K562 (cell line): ENCODE measurements around the gene CLCNKA. TPM values are rescaled to one million over a fixed set of nuclear protein-coding genes. Genes with fewer than 3 reads are reported as not detected.

Experiments
- ATAC-seq: fragments of 200-7000 bp; cut with Tn5 transposase; 3 replicates; pipeline ENCODE4 v1.9.1; 2020; ENCODE audit warnings: moderate library complexity
- BruUV-seq: library from RNA; stranded (reverse); fragments of 400-500 nt; replicated peaks from 2 replicates; lab custom pipeline; 2021; lab: Mats Ljungman, UMichigan
- CTCF ChIA-PET: fragments of 300-600 bp; formaldehyde crosslinking; extraction: SDS; loops from one replicate; lab custom pipeline; 2021; ENCODE audit warnings: low intra/inter-chr PET ratio; lab: Yijun Ruan, JAX
- POLR2A ChIA-PET: fragments of 300-600, 350-650 bp; sonication (Branson Sonifier 250); formaldehyde crosslinking; extraction: SDS; loops from one replicate; lab custom pipeline; 2021; ENCODE audit warnings: antibody characterized with exemption, inconsistent platforms; lab: Yijun Ruan, JAX
- DNase-seq, 4 experiments: peaks; one replicate each; pipeline versions ENCODE4 v3.0.0 to v3.0.0-alpha.2; 2011 to 2018; ENCODE audit warnings: low spot score in 3 of 4, mixed read lengths in 3 of 4; ENCODE audit errors: extremely low read depth in 1 of 4
- FAIRE-seq: peaks from 2 replicates; lab custom pipeline; 2011; peaks lifted over from hg19 to GRCh38; lab: Jason Lieb, UNC
- H2AFZ ChIP-seq: 2 replicates; pipeline ENCODE4 v1.6.0; 2011; ENCODE audit warnings: low read depth, low read length, control low read depth, inconsistent platforms
- H3K27ac ChIP-seq: fragments of 200-600 bp; 3 replicates; pipeline ENCODE4 v1.8.0; 2011; ENCODE audit warnings: low read depth, mild to moderate bottlenecking, control low read depth, inconsistent platforms, low read length, moderate library complexity, mixed read lengths; ENCODE audit errors: extremely low read depth
- H3K27me3 ChIP-seq, 2 experiments: fragments of 300-600 bp in 1 of 2; 2 replicates in 1 of 2; 3 replicates in 1 of 2; pipeline versions ENCODE4 v1.6.0 to v1.8.0; 2011; ENCODE audit warnings: inconsistent platforms in 2 of 2, low read length in 2 of 2, mild to moderate bottlenecking in 1 of 2, mixed read lengths in 1 of 2, moderate library complexity in 1 of 2; ENCODE audit not compliant: control insufficient read depth in 2 of 2, insufficient read depth in 2 of 2
- H3K36me3 ChIP-seq: fragments of 300-600 bp; 3 replicates; pipeline ENCODE4 v1.8.0; 2011; ENCODE audit warnings: mild to moderate bottlenecking, low read length, inconsistent platforms; ENCODE audit not compliant: control insufficient read depth, insufficient read depth
- H3K4me1 ChIP-seq, 2 experiments: fragments of 200-600 bp in 1 of 2; replicated peaks in 1 of 2; 2 replicates in 1 of 2; 3 replicates in 1 of 2; pipeline versions ENCODE4 v1.5.1 to v1.8.0; 2011; ENCODE audit warnings: inconsistent platforms in 2 of 2, low read length in 2 of 2, mild to moderate bottlenecking in 1 of 2, mixed read lengths in 1 of 2, moderate library complexity in 1 of 2; ENCODE audit not compliant: control insufficient read depth in 2 of 2, insufficient read depth in 2 of 2
- H3K4me2 ChIP-seq: 2 replicates; pipeline ENCODE4 v1.6.1; 2011; ENCODE audit warnings: low read length, control low read depth, inconsistent platforms, mixed read lengths; ENCODE audit not compliant: insufficient read depth
- H3K4me3 ChIP-seq: fragments of 200-600 bp; sonication (generic), shearing (Covaris generic); 2 replicates; pipeline ENCODE4 v1.5.1; 2016; ENCODE audit warnings: control low read depth, inconsistent platforms
- H3K79me2 ChIP-seq: fragments of 200-600 bp; 3 replicates; pipeline ENCODE4 v1.8.0; 2011; ENCODE audit warnings: low read length, inconsistent platforms; ENCODE audit not compliant: control insufficient read depth, insufficient read depth
- H3K9ac ChIP-seq, 2 experiments: 2 replicates each; pipeline versions ENCODE4 v1.6.0 to v1.6.1; 2011; ENCODE audit warnings: low read depth in 2 of 2, low read length in 2 of 2, control low read depth in 1 of 2, inconsistent platforms in 1 of 2, mild to moderate bottlenecking in 1 of 2, mixed read lengths in 1 of 2; ENCODE audit not compliant: insufficient read depth in 1 of 2
- H3K9me1 ChIP-seq: one replicate; pipeline ENCODE4 v1.6.0; 2011; ENCODE audit warnings: inconsistent platforms, mild to moderate bottlenecking, low read length, moderate library complexity; ENCODE audit not compliant: control insufficient read depth, insufficient read depth
- H3K9me3 ChIP-seq: replicated peaks from 2 replicates; pipeline ENCODE4 v1.5.1; 2011; ENCODE audit warnings: low read depth, low read length, inconsistent platforms; ENCODE audit not compliant: control insufficient read depth, insufficient read depth
- H4K20me1 ChIP-seq: replicated peaks from 2 replicates; pipeline ENCODE4 v1.6.1; 2011; ENCODE audit warnings: low read length, inconsistent platforms, mixed read lengths; ENCODE audit not compliant: control insufficient read depth, insufficient read depth
- ARID1B ChIP-seq: fragments of 450-650 bp; IDR thresholded peaks from 2 replicates; pipeline ENCODE4 v1.6.1; 2016; ENCODE audit warnings: antibody characterized with exemption, mild to moderate bottlenecking, inconsistent platforms
- HMGN3 ChIP-seq: IDR thresholded peaks from 2 replicates; pipeline ENCODE4 v1.6.1; 2011; ENCODE audit warnings: borderline replicate concordance, low read depth, mild to moderate bottlenecking, mixed read lengths, low read length; ENCODE audit not compliant: insufficient read length; ENCODE audit errors: extremely low read depth
- KLF16 ChIP-seq: IDR thresholded peaks from 2 replicates; pipeline ENCODE4 v1.6.1; 2016; ENCODE audit warnings: antibody characterized with exemption
- MAFG ChIP-seq: fragments of 450-650 bp; conservative IDR thresholded peaks from 2 replicates; pipeline ENCODE4 v1.6.1; 2016; ENCODE audit warnings: missing genetic modification characterization, missing compliant biosample characterization
- NFYB ChIP-seq: IDR thresholded peaks from 2 replicates; pipeline ENCODE4 v1.6.1; 2011; ENCODE audit warnings: mild to moderate bottlenecking, moderate library complexity; ENCODE audit not compliant: insufficient read length; ENCODE audit errors: extremely low read depth
- POLR2B ChIP-seq: fragments of 450-650 bp; IDR thresholded peaks from 2 replicates; pipeline ENCODE4 v1.6.1; 2018; ENCODE audit warnings: low read depth; ENCODE audit not compliant: partially characterized antibody
- PTRF ChIP-seq: fragments of 450-650 bp; IDR thresholded peaks from 2 replicates; pipeline ENCODE4 v1.6.1; 2016; ENCODE audit warnings: mild to moderate bottlenecking, missing genetic modification characterization, missing compliant biosample characterization
- RAD21 ChIP-seq, 2 experiments: fragments of 250-450 bp in 1 of 2; fragments of 450-650 bp in 1 of 2; sonication (Bioruptor Pico) in 1 of 2; formaldehyde crosslinking in 1 of 2; IDR thresholded peaks in 1 of 2; conservative IDR thresholded peaks in 1 of 2; 2 replicates each; pipeline versions ENCODE4 v1.4.0 to v1.8.0; 2020 to 2022; ENCODE audit warnings: mild to moderate bottlenecking in 2 of 2, moderate library complexity in 1 of 2
- RB1 ChIP-seq: fragments of 450-650 bp; IDR thresholded peaks from 2 replicates; pipeline ENCODE4 v1.6.1; 2017; ENCODE audit warnings: low read depth, mild to moderate bottlenecking
- TSC22D4 ChIP-seq: fragments of 450-650 bp; IDR thresholded peaks from 2 replicates; pipeline ENCODE4 v1.6.1; 2016; ENCODE audit warnings: missing genetic modification characterization, missing biosample characterization, control low read depth
- ZFX ChIP-seq: sonication (generic); formaldehyde crosslinking; IDR thresholded peaks from 2 replicates; pipeline ENCODE4 v1.8.0; 2022; ENCODE audit warnings: mild to moderate bottlenecking, missing genetic modification reagents, moderate library complexity
- ZNF197 ChIP-seq: fragments of 200-800 bp; sonication (Bioruptor generic); IDR thresholded peaks from 2 replicates; pipeline ENCODE4 v1.6.1; 2016; ENCODE audit warnings: low read depth, missing genetic modification characterization, missing compliant biosample characterization
- ZNF551 ChIP-seq: fragments of 250-450 bp; sonication (Bioruptor Pico); IDR thresholded peaks from 2 replicates; pipeline ENCODE4 v1.5.0; 2021; ENCODE audit warnings: mild to moderate bottlenecking, moderate library complexity
- WGBS: fragments of 100-300 bp; shearing (Covaris generic); methylation state at CpG from one replicate; pipeline ENCODE4 v1.1.6; 2016; ENCODE audit warnings: low coverage, mixed read lengths; ENCODE audit not compliant: insufficient coverage; ENCODE audit errors: missing lambda C conversion rate; 5-methylcytosine and 5-hydroxymethylcytosine counted together
- in situ Hi-C: fragments of 300-500 bp; cut with MboI; formaldehyde crosslinking; loops from 4 replicates; pipeline ENCODE4 v1.15.0; 2018; ENCODE audit warnings: inconsistent platforms, mixed read lengths
- intact Hi-C: fragments of 100-400 bp; cut with micrococcal nuclease; formaldehyde crosslinking; loops from 2 replicates; pipeline ENCODE4 v1.14.2; 2022
- polyA plus RNA-seq, 8 experiments: library from polyadenylated mRNA; depleted of rRNA in 4 of 8; stranded (reverse) in 5 of 8; unstranded in 3 of 8; fragments of >200 nt; fragmentation: Nextera tagmentation in 2 of 8; fragmentation: Illumina TruSeq in 1 of 8; extraction: Ambion mirVana in 2 of 8; extraction: Trizol in 1 of 8; gene quantifications; 2 replicates each; pipeline versions ENCODE4 v1.2.1 to v1.2.3, GENCODE V29; 2011 to 2014; ENCODE audit warnings: inconsistent platforms in 1 of 8, missing spikeins in 1 of 8
- total RNA-seq, 7 experiments: library from RNA; depleted of rRNA in 6 of 7; stranded (reverse); fragments of >200 nt in 6 of 7; fragmentation: Illumina TruSeq in 2 of 7; extraction: Trizol in 2 of 7; gene quantifications; 2 replicates each; pipeline versions ENCODE4 v1.2.1 to v1.2.3, GENCODE V29; 2011 to 2021; ENCODE audit warnings: low replicate concordance in 1 of 7
- TF ChIP-seq, protein P1 (sequence below): fragments of 450-650 bp; IDR thresholded peaks from 2 replicates; pipeline ENCODE4 v1.7.0; 2016; ENCODE audit warnings: borderline replicate concordance
- TF ChIP-seq, protein P2 (sequence below), 2 experiments: fragments of 450-650 bp; conservative IDR thresholded peaks; 2 replicates each; pipeline ENCODE4 v1.6.1; 2017; ENCODE audit warnings: mild to moderate bottlenecking in 2 of 2, moderate library complexity in 2 of 2

Gene CLCNKA
- total and polyA plus RNA-seq, 9 of the 15 experiments (the other 6 are each of a cell fraction or from before 2014, with no cell fraction given): 0.03 to 0.37 (median 0.10) TPM; not detected in 3

DNA sequence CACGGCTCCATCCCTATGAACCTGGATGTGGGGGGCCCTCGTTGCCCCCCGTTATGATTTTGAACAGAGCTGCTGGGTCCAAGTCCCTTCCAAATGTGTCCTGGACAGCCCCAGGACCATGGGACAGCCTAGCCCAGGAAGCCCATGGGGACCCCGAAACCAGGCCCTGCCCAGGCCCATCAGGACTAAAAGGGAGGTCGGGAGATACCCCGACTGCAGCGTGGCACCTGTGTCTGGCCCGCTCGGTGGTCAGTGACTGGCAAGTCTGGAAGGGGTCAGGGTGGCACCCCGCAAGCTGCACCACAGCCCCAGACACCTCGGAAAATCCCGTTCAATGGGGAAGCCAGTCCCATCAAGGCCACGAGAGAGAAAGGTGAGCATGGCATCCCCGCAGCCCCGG, 28.2 kb upstream of the CLCNKA start:
- Histone ChIP-seq H3K36me3 (no peaks in the 10 kb centered on the region), H4K20me1 (no peaks in the 10 kb centered on the region), H3K4me1 (peaks cover 0 to 30% of the 10 kb centered on the region in 2 experiments; a peak in 2 of 5 replicates), H3K27ac (no peak overlapping the region), H3K27me3 (peaks cover 14 to 30% of the 10 kb centered on the region in 2 experiments; a peak in 3 of 5 replicates), H3K4me2 (no peak overlapping the region), H3K79me2 (no peaks in the 10 kb centered on the region), H2AFZ (no peak overlapping the region), H3K4me3 (no peak overlapping the region), H3K9me3 (no peaks in the 10 kb centered on the region), H3K9ac (no peak overlapping the region; a peak in 1 of 4 replicates), H3K9me1 (no peaks in the 10 kb centered on the region)
- TF ChIP-seq HMGN3: no peak
- TF ChIP-seq ZNF551 (CRISPR knock-in tag): no peak
- no peak for TF ChIP-seq ZFX (CRISPR knock-in tag)
- TF ChIP-seq NFYB: no peak
- TF ChIP-seq, protein P1, sequence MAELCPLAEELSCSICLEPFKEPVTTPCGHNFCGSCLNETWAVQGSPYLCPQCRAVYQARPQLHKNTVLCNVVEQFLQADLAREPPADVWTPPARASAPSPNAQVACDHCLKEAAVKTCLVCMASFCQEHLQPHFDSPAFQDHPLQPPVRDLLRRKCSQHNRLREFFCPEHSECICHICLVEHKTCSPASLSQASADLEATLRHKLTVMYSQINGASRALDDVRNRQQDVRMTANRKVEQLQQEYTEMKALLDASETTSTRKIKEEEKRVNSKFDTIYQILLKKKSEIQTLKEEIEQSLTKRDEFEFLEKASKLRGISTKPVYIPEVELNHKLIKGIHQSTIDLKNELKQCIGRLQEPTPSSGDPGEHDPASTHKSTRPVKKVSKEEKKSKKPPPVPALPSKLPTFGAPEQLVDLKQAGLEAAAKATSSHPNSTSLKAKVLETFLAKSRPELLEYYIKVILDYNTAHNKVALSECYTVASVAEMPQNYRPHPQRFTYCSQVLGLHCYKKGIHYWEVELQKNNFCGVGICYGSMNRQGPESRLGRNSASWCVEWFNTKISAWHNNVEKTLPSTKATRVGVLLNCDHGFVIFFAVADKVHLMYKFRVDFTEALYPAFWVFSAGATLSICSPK: no peak
- no peak for TF ChIP-seq KLF16
- TF ChIP-seq RB1: no peak
- no peak for TF ChIP-seq PTRF (tag)
- TF ChIP-seq TSC22D4: no peak
- no peak for TF ChIP-seq POLR2B
- no peak for TF ChIP-seq RAD21 (CRISPR knock-in tag; conservative IDR thresholded peaks at IDR 0.05 in 1 of 2, IDR thresholded peaks at IDR 0.05 in 1 of 2)
- TF ChIP-seq, protein P2, sequence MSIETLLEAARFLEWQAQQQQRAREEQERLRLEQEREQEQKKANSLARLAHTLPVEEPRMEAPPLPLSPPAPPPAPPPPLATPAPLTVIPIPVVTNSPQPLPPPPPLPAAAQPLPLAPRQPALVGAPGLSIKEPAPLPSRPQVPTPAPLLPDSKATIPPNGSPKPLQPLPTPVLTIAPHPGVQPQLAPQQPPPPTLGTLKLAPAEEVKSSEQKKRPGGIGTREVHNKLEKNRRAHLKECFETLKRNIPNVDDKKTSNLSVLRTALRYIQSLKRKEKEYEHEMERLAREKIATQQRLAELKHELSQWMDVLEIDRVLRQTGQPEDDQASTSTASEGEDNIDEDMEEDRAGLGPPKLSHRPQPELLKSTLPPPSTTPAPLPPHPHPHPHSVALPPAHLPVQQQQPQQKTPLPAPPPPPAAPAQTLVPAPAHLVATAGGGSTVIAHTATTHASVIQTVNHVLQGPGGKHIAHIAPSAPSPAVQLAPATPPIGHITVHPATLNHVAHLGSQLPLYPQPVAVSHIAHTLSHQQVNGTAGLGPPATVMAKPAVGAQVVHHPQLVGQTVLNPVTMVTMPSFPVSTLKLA (conservative IDR thresholded peaks at IDR 0.05): no peak
- TF ChIP-seq ZNF197 (CRISPR knock-in tag): no peak
- no peak for TF ChIP-seq MAFG (tag)
- no peak for TF ChIP-seq ARID1B
- no TSS peak for BruUV-seq
- ChIA-PET CTCF (interaction anchor here (1.7 kb wide), 1 partner anchor 202 kb away, joined by 5 read pairs; no protein-coding TSS in a partner anchor), POLR2A (no interaction called here)
- 24% methylated on average over 15 of the region's 15 CpGs for WGBS
- FAIRE-seq: no peak
- intact Hi-C loops (loop anchor here (1.0 to 5.0 kb wide), 3 partner anchors 41 to 201 kb away; no protein-coding TSS in a partner anchor), in situ Hi-C loops (no loop called here)
- DNase-seq: no peak
- ATAC-seq: no peak
